GM18867 (cell line): ENCODE measurements around the gene RPA4.
"Not testable (repeated sequence)": the region's sequence is repeated elsewhere in the genome, so short reads cannot be mapped to it uniquely, and the experiment has no call there.

Experiments used
- ATAC-seq: cut with Tn5 transposase; IDR thresholded peaks from one replicate; pipeline ENCODE4 v1.9.1; 2021; ENCODE audit warnings: mild to moderate bottlenecking, moderate library complexity; ENCODE audit not compliant: unreplicated experiment

The RPA4 gene

GRCh38 chrX:96883608-96884007, at the start of gene RPA4:
RPA4 (plus strand) TSS chrX:96883908; CDS start chrX:96884311, 403 bp downstream.
- ATAC-seq: no peak

- ATAC-seq: no peak
These were observed 49.6 kb upstream of the RPA4 start for GRCh38 chrX:96834137-96834536.

GRCh38 chrX:96835660-96836289, 47.9 kb upstream of the RPA4 start:
- ATAC-seq: peak; percentile 85

- no peak for ATAC-seq
These were observed 45.9 kb upstream of the RPA4 start for GRCh38 chrX:96837808-96838207.

GRCh38 chrX:96838537-96838936, 45.2 kb upstream of the RPA4 start:
- ATAC-seq: no peak

- ATAC-seq: no peak
These were observed 42.4 kb upstream of the RPA4 start for GRCh38 chrX:96841325-96841724.

- not testable (repeated sequence) for ATAC-seq
These were observed 41.8 kb upstream of the RPA4 start for GRCh38 chrX:96841866-96842265.

GRCh38 chrX:96843566-96843965, 40.1 kb upstream of the RPA4 start:
- ATAC-seq: no peak

GRCh38 chrX:96846841-96847240, 36.9 kb upstream of the RPA4 start:
- no peak for ATAC-seq

GRCh38 chrX:96859422-96859821, 24.3 kb upstream of the RPA4 start:
- not testable (repeated sequence) for ATAC-seq

GRCh38 chrX:96861218-96861617, 22.5 kb upstream of the RPA4 start:
- no peak for ATAC-seq

GRCh38 chrX:96861661-96862060, 22.0 kb upstream of the RPA4 start:
- ATAC-seq: no peak

- no peak for ATAC-seq
These were observed 319 bp downstream of the RPA4 start for GRCh38 chrX:96884027-96884426.

- no peak for ATAC-seq
These were observed 6.0 kb downstream of the RPA4 start for GRCh38 chrX:96889726-96890125.

GRCh38 chrX:96906741-96907140, 23.0 kb downstream of the RPA4 start:
- no peak for ATAC-seq

- no peak for ATAC-seq
These were observed 24.0 kb downstream of the RPA4 start for GRCh38 chrX:96907516-96908272.

GRCh38 chrX:96909291-96909690, 25.6 kb downstream of the RPA4 start:
- no peak for ATAC-seq

GRCh38 chrX:96918864-96919263, 35.2 kb downstream of the RPA4 start:
- ATAC-seq: no peak

- ATAC-seq: no peak
These were observed 36.0 kb downstream of the RPA4 start for GRCh38 chrX:96919672-96920071.

- ATAC-seq: no peak
These were observed 40.9 kb downstream of the RPA4 start for GRCh38 chrX:96924581-96924980.

GRCh38 chrX:96929036-96929435, 45.3 kb downstream of the RPA4 start:
- ATAC-seq: no peak
